ENCODE measurements around the gene NPFFR1.

Gene NPFFR1

DNA sequence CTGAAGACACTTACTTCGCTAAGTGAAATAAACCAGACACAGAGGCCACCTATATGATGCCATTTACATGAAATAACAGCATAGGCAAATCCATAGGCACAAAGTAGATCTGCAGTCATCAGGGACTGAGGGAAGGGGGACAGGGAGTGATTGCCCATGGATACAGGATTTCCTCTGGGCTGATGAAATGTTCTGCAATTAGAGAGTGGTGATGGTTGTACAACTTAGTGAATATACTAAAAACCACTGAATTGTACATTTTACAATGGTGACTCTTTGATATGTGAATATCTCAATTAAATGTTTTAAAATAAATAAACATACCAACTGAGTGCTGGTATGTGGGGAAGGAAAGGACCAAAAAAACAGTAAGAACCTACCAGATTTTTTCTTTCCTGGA, 70.9 kb downstream of the NPFFR1 start:
- no peak for DNase-seq

DNA sequence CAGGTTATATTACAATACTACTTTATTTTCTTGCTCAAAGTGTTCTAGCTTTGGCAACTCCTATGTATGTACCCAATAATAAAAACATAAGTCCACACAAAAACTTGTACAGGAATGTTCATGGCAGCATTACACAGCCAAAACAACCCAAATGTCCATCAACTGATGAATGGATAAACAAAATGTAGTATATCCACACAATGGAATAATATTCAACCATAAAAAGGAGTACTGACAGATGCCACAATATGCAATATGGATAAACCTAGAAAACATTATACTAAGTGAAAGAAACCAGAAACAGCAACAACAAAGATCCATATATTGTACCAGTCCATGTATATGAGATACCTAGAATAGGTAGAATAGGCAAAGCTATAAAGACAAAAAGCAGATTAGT, 71.5 kb downstream of the NPFFR1 start:
- no peak for DNase-seq

DNA sequence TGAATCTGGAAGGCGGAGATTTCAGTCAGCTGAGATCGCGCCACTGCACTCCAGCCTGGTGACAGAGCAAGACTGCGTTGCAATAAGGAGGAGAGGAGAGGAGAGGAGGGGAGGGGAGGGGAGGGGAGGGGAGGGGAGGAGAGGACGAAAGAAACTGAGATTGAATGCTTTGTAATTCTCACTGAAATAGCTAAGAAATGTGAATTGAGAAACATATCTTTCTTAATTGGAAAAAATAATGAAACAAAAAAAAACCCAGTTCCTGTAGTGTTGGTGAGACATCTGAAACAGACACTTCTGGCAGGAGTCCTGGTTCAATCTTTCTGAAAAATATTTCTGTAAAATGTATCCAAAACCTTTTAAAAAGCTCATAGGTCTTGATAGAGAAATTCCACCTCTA, 77.0 kb downstream of the NPFFR1 start:
- DNase-seq: no peak

DNA sequence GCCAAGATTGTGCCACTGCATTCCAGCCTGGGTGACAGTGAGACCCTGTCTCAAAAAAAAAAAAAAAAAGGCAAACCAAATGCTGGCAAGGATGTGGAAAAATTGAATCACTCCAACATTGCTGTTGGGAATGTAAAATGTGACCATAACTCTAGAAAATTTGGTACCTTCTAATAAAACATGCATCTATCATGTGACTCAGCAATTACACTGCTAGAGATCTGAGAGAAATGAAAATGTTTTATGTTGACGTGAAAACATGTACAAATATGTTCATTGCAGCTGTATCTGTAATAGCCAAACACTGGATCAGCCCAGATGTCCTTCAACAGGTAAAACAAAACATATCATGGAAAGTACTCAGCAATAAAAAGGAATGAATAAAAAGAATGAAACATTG, 82.7 kb downstream of the NPFFR1 start:
- no peak for DNase-seq

DNA sequence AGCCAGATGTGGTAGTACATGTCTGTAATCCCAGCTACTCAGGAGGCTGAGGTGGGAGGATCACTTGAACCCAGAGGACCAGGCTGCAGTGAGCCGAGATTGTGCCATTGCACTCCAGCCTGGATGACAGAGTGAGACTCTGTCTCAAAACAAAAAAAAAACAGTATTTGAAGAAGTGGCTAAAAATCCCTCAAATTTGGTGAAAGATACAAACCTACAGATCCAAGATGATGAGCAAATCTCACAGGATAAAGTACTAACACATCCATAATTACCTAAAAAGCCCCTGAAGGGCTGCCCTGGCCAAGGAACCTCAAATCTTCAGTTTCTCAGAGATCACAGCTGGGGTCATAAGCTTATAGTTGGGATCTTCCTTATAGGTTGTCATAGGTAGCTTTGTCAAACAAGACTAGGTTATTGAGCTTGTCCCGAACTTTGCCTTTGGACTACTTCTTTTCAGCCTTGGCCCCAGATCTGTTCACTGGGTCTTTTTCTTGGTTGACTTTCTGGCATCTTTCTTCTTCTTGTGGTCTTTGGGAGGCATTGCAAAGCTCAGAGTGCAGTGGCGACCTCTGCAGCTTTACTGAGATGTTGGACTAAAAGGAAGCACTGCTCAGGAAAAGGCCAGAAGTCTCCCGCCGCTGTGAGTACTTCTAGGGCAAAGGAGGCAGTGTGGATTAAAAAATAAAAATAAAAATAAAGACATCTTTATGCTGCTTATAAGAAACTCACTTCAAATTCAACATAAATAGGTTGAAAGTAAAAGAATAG, 84.9 kb downstream of the NPFFR1 start:
- DNase-seq: no peak
